Astrocyte of the spinal cord (primary cell): ENCODE data around the gene TNNC2.
A peak's percentile ranks its signal among the peaks of the same experiment; 100 is the strongest.

Source experiments
- DNase-seq: peaks from one replicate; pipeline ENCODE4 v3.0.0; 2011; ENCODE audit warnings: low read depth, low spot score
- H3K4me3 ChIP-seq: 2 replicates; pipeline ENCODE4 v1.5.1; 2011; ENCODE audit warnings: low read depth, mild to moderate bottlenecking, low read length, moderate library complexity
- CTCF ChIP-seq: IDR thresholded peaks from 2 replicates; pipeline ENCODE4 v1.5.1; 2012; ENCODE audit warnings: low read depth, mild to moderate bottlenecking, low read length, inconsistent platforms
- in situ Hi-C: cut with HindIII; loops from 2 replicates; pipeline ENCODE4 v1.10.0; 2017; ENCODE audit warnings: low sequenced_read_pairs

The TNNC2 gene

GRCh38 chr20:45840700-45841198 is 13.6 kb upstream of the TNNC2 start:
- DNase-seq, result no peak
- H3K4me3 ChIP-seq, result no peak overlapping the region
- no peak for TF ChIP-seq CTCF
- in situ Hi-C loops, result no loop called here

GRCh38 chr20:45836841-45837240 is 9.7 kb upstream of the TNNC2 start:
- no peak overlapping the region for H3K4me3 ChIP-seq
- in situ Hi-C loops, result no loop called here
- no peak for TF ChIP-seq CTCF
- no peak for DNase-seq

GRCh38 chr20:45835825-45836224 is 8.7 kb upstream of the TNNC2 start:
- in situ Hi-C loops, result no loop called here
- H3K4me3 ChIP-seq, result no peak overlapping the region
- peak; percentile 28 for DNase-seq
- TF ChIP-seq CTCF, result no peak

GRCh38 chr20:45835329-45835765 is 8.2 kb upstream of the TNNC2 start:
- no peak overlapping the region for H3K4me3 ChIP-seq
- no peak for TF ChIP-seq CTCF
- DNase-seq, result no peak
- in situ Hi-C loops, result no loop called here

GRCh38 chr20:45834797-45835161 is 7.7 kb upstream of the TNNC2 start:
- in situ Hi-C loops, result no loop called here
- no peak for TF ChIP-seq CTCF
- peak overlapping the region; percentile 67 for H3K4me3 ChIP-seq
- no peak for DNase-seq

GRCh38 chr20:45833883-45834796 is 7.0 kb upstream of the TNNC2 start:
- no peak for TF ChIP-seq CTCF
- DNase-seq, result peak; percentile 70
- peak overlapping the region; percentile 67 for H3K4me3 ChIP-seq
- in situ Hi-C loops, result no loop called here
